GM19239 (cell line): ENCODE results near the gene ZNF536.

Experiments
- DNase-seq: peaks from one replicate; pipeline ENCODE4 v3.0.0; 2011; ENCODE audit warnings: low spot score; ENCODE audit not compliant: insufficient read length
- FAIRE-seq: peaks from 2 replicates; lab custom pipeline; 2011; peaks lifted over from hg19 to GRCh38; lab: Jason Lieb, UNC

Gene ZNF536

DNA sequence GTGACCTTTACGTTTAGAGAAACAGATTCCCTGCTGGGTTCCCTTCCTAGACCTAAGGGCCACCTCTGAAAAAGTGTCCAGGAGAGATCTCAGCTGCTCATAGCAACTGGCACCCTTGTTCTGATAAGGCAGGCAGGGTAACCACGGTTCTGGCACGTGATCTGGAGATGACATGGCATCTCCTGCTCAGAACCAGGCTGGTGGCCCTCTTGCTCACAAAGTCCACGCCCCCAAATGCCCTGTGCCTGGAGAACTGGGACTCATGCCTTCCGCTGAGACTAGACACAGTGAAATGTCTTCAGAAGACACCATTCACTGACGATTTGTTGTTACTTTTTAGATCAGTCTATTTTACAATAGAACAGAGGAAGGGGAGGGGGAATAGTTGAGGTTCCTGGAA, 174.1 kb downstream of the ZNF536 start:
- DNase-seq (no peak), FAIRE-seq (no peak)

DNA sequence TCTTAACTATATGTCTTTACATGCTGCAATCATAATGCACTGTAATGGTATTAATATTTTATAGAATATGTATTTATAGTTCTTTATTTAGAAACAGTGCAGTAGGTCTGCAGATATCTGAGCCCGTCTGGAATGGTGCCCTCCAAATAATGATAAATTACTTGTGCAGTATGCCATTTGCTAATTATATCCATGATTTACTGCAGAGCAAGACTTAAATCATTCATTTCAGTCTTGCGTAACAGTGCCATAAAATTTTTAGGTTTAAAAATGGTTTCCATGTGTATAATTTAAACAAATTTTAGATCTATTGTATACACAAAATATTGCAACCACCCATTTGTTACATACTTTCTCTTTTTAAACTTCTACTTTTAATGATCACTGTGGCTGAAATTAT, 175.1 kb downstream of the ZNF536 start:
- no peak for DNase-seq
- FAIRE-seq = no peak

GRCh38 chr19:30549151-30549550, 177.0 kb downstream of the ZNF536 start:
- FAIRE-seq = no peak

DNA sequence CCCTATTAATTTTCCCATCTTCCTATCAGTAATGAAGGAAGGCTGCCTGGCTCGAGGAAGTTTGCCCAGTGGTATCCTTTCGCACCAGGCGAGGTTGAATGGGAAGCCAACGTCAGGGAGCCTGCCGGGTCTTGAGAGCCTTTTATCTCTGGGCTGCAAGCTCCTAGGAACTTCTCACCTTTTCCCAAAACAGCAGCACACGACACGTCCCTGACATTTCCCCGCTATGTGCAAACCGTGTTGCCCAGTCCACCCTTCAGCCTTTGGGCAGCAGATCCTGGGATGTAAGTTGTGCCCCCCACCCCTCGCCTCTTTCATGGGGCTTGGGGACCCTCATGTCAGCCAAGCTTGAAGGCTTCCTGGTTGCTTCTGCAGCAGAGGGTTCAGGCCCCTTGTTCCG, 179.1 kb downstream of the ZNF536 start:
- FAIRE-seq (no peak), DNase-seq (no peak)

More at GRCh38 chr19:30549151-30549550, 177.0 kb downstream of the ZNF536 start:
- DNase-seq = no peak

GRCh38 chr19:30552593-30552992, 180.4 kb downstream of the ZNF536 start:
- DNase-seq (no peak), FAIRE-seq (no peak)

GRCh38 chr19:30555075-30555790, 183.0 kb downstream of the ZNF536 start:
- FAIRE-seq (no peak), DNase-seq (no peak)

DNA sequence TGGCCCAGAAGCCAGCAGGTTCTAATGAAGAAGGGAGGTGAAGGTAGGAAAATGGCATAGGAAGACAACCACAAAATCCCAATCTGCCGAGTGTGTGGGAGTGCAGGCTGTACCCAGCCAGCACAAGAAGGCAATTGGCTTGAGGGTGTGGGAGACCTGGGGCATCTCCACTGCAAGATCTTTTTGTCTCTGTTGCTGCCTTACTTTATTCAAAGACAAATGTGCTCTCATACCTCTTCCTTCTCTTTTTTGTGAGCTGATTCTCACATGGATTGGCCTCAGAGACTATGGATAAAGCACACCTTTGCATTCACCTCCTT, 183.6 kb downstream of the ZNF536 start:
- DNase-seq = no peak
- FAIRE-seq = no peak

DNA sequence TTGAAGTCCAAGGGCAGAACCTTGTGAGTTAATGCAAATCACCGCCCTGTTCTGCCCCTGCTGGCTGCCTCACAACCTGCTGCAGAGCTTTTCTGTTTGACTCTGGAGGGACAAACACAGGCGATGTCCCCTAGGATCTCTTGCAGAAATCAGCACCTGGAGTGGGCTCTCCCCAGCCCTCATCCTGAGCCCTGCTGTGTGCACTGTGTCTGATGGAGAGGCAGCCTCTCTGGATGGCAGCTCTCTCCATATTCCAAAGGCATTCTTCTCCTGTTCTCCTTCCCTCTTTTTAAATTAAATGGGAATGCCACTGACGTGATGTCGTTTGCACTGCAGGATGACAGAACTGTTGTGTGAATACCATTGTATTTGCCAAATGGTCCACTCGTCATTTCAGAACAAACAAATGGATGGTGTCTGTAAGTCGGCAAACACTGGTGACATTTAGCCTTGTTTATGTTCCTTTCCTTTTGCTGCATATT, 184.1 kb downstream of the ZNF536 start:
- FAIRE-seq (no peak), DNase-seq (no peak)

DNA sequence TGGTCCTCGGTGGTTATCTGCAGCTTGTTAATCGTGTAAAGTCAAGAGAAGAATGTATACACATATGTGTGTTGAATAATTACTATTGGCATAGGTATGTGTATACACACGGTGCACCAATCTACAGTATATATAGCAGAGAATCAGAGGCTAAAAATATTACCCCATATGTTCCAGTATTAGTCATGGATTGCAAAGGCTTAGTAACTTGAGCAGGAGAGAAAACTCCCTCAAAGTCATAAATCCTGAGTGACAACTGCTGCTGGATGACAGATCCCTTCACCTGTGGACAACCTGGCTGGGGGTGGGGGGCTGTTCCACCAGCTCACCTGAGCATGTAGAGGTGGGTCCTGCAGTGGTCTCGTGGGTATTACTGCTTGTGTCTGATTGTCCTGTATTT, 185.0 kb downstream of the ZNF536 start:
- DNase-seq (no peak), FAIRE-seq (no peak)

GRCh38 chr19:30557927-30558557, 185.9 kb downstream of the ZNF536 start:
- DNase-seq = no peak
- FAIRE-seq = no peak

- DNase-seq = no peak
- FAIRE-seq = no peak
These were observed 186.6 kb downstream of the ZNF536 start for GRCh38 chr19:30558793-30559192.

DNA sequence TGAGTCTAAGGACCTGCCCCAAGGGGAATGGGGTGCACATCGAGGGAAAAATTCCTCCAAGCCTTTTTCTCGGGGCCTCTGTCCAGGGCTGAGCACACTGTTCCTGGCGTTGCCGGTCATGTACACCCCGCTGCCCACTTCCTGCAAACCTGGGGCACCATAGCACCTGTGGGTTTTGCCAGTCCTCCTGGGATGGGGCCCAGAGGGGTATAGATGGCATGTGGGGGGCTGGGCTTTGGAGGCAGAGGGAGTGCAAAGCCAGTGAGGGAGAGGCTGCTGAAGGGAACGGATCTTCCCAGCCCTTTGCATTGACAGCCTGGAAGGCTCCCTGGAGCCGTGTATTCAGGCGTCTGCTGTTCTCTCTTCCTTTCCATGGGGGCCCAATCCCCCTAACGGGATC, 187.3 kb downstream of the ZNF536 start:
- FAIRE-seq (no peak), DNase-seq (no peak)

DNA sequence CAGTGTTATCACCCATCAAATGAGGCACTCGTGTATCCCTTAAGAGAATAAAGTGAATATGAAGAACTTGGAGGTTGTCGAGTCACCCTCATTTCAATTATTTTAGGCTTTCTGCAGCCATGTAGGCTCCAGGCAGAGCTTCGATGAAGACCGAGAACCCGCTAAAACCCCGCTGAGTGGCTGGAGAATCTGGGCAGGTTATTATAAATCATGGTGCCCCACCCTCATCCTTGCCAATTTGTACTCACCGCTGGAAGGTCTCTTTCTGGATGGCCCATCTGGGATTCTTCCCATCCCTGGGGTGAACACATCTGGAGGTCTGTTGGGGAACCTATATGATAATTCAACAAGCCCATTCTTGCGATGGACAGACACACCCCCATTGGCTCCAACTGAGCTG, 190.8 kb downstream of the ZNF536 start:
- DNase-seq (no peak), FAIRE-seq (no peak)

DNA sequence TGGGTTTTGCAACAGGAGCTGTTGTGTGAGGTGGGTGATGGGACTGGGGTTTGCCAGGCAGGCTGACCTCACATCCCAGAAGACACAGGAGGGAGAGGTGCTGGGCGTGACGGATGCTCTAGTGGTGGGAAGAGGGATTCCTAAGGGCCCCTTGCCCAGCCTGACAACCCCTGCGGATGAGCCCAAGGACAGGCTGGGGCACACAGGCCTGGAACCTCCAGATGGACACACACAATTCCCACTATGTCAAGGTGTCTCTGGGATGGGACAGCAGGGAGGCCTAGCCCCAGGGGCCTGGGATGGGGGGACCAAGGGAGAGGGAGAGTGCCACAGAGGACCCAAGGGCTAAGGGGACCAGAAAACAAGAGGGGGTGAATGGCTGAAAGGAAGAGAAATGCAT, 191.5 kb downstream of the ZNF536 start:
- DNase-seq (no peak), FAIRE-seq (no peak)

GRCh38 chr19:30564551-30565011, 192.4 kb downstream of the ZNF536 start:
- FAIRE-seq (no peak), DNase-seq (no peak)

GRCh38 chr19:30565636-30566035, 193.5 kb downstream of the ZNF536 start:
- no peak for DNase-seq
- FAIRE-seq = no peak

GRCh38 chr19:30566681-30567420, 194.7 kb downstream of the ZNF536 start:
- DNase-seq (no peak), FAIRE-seq (no peak)

GRCh38 chr19:30567536-30568232, 195.5 kb downstream of the ZNF536 start:
- FAIRE-seq (no peak), DNase-seq (no peak)

- DNase-seq (no peak), FAIRE-seq (no peak)
These were observed 198.0 kb downstream of the ZNF536 start for GRCh38 chr19:30570194-30570593.

DNA sequence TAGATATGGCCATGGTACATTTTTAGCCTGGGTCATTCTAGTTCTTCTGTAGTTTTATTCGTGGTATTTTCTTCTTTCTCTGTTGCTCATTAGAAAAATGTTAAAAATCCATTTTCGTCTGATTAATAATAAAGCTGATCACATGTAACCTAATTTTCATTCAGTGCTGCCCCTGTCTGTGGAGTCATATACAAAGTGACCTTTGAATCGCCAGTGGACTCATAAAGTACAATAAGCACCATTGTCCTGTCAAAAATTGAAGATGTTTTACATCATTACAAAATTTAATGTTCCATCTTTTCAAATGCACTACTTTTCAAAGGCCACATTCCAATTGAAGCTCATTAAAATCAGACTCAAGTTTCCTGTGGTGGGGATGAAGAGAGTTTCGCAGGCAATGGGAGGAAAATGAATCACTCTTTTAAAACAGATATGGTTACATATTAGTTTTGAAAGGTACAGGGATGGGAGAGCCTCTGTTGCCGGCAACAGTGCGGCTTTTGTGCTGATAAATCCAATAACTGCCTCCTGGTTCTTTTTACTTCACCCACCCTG, 205.4 kb downstream of the ZNF536 start:
- FAIRE-seq = no peak
- DNase-seq = no peak
